ENCODE data around the gene PDILT.

GRCh38 chr16:20385844-20386832 is 18.4 kb downstream of the PDILT start:
- TF ChIP-seq POLR2A (IDR thresholded peaks at IDR 0.05) (no peak), CTCF (IDR thresholded peaks at IDR 0.05) (peak; percentile 5 to 55 (median 43)), POLR2AphosphoS5 (IDR thresholded peaks at IDR 0.05; ENCODE audit: insufficient read depth in 1 of 2, low read depth in 1 of 2) (no peak)
